Kidney epithelial cell (primary cell): ENCODE data around the gene UCN2. TPM values are rescaled to one million over a fixed set of nuclear protein-coding genes. Genes with fewer than 3 reads are reported as not detected.

Experiments used
- DNase-seq: peaks from one replicate; pipeline ENCODE4 v3.0.0-alpha.2; 2010; ENCODE audit warnings: low read depth
- H3K27me3 ChIP-seq: 2 replicates; pipeline ENCODE4 v1.6.0; 2011; ENCODE audit warnings: low read length; ENCODE audit not compliant: control insufficient read depth, insufficient read depth
- H3K36me3 ChIP-seq: 2 replicates; pipeline ENCODE4 v1.5.1; 2011; ENCODE audit warnings: low read length; ENCODE audit not compliant: control insufficient read depth, insufficient read depth
- H3K4me3 ChIP-seq: 2 replicates; pipeline ENCODE4 v1.5.1; 2011; ENCODE audit warnings: low read depth, mild to moderate bottlenecking, control low read depth, low read length
- total RNA-seq: library from RNA; depleted of rRNA; stranded (reverse); fragments of >200 nt; gene quantifications from 2 replicates; pipeline ENCODE4 v1.2.3, GENCODE V29; 2015
- TF ChIP-seq, protein P1 (sequence below): IDR thresholded peaks from 2 replicates; pipeline ENCODE4 v1.5.1; 2011; ENCODE audit warnings: mild to moderate bottlenecking, moderate library complexity, low read length, control low read depth, inconsistent platforms; ENCODE audit not compliant: insufficient read depth, poor library complexity, severe bottlenecking

UCN2 gene
- total RNA-seq, 1 donor from 2014 or later = 26.1 TPM

DNA sequence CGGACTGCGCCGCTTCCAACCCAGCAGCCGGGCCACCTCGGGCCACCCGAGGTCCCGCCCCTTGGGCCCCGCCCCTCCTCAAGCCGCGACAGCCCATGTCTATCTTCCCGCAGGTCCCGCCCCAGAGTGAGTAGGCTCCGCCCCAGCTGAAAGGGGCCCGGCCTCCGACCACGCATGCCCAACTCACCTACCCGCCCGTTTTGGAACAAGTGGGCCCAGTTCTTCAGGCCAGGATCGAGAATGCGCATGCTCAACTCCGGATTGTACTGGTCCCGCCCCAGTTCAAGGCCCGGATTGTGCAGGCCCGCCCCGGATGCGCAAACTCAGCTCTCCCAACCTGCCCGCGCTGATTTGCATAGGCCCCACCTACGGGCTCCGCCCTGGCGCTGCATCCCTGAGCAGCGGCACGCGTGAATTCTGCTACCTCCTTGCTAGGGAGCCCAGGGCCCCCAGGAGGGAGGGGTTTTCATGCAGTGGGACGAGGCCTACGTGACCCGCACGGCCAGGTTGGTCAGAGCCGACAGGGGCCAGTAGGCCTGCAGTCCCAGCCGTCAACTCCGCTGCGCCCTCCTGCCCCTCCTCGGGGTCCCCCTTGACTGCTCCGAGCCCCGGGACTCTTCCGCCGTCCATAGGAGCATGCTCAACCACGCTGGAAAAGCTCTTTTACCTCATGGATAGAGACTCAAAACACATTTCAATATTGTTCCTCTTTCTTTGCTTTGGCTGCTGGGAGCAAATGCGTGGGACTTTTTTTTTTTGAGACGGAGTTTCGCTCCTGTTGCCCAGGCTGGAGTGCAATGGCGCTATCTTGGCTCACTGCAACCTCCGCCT, 6.6 kb downstream of the UCN2 start, which contains the start of gene PFKFB4:
TSS of gene PFKFB4 (minus strand) at position 8 of the 831 bp plus-strand sequence. CDS start 26 bp downstream, outside the sequence.
- peak within 1 kb of the TSS; percentile 62 for H3K4me3 ChIP-seq
- peak; percentile 97 for DNase-seq
- H3K36me3 ChIP-seq = peaks cover 5% of the 10 kb centered on the region
- TF ChIP-seq, protein P1, sequence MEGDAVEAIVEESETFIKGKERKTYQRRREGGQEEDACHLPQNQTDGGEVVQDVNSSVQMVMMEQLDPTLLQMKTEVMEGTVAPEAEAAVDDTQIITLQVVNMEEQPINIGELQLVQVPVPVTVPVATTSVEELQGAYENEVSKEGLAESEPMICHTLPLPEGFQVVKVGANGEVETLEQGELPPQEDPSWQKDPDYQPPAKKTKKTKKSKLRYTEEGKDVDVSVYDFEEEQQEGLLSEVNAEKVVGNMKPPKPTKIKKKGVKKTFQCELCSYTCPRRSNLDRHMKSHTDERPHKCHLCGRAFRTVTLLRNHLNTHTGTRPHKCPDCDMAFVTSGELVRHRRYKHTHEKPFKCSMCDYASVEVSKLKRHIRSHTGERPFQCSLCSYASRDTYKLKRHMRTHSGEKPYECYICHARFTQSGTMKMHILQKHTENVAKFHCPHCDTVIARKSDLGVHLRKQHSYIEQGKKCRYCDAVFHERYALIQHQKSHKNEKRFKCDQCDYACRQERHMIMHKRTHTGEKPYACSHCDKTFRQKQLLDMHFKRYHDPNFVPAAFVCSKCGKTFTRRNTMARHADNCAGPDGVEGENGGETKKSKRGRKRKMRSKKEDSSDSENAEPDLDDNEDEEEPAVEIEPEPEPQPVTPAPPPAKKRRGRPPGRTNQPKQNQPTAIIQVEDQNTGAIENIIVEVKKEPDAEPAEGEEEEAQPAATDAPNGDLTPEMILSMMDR = no peak
- no peaks in the 10 kb centered on the region for H3K27me3 ChIP-seq

DNA sequence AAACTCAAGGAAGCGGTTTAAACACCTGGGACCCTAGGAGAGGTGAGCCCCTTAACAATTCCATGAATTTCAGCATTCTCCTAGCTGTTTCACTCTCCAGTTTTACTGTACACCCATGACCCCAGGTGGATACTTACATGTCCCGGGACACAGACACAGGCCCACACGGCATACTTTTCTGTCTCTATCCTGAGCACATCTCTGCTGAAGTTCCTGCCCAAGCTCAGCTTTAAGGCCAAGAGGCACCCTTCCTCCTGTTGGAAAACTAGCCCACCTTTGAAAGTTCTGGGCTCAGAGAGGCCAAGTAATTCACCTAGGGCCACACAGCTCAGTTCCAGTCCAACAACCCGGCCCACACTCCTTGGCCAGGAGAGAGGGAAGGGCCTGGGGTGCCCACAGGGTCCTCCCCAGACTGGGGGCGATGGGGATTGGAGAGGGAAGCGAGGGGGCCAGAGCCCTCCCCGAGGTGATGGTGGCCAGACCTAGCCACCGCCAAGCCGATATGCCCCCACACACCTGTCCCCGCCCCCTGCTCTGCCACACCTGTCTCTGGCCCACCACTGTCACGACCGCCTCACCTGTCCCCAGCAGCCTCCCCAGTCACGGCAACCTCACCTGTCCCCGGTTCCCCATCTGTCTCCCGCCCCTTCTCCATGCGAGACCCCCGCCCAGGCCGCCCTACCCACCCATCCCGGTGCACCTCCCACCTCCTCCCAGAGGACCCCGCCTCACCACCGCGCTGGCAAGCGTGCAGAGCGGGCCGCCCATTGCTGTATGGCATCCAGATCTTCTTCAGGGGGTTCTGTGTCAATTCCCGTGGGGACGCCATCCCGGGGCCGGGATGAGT, 7.4 kb downstream of the UCN2 start:
- no peak for DNase-seq
- TF ChIP-seq, protein P1 = no peak
- Histone ChIP-seq H3K4me3 (peak overlapping the region; percentile 62), H3K36me3 (peaks cover 4% of the 10 kb centered on the region), H3K27me3 (no peaks in the 10 kb centered on the region)

DNA sequence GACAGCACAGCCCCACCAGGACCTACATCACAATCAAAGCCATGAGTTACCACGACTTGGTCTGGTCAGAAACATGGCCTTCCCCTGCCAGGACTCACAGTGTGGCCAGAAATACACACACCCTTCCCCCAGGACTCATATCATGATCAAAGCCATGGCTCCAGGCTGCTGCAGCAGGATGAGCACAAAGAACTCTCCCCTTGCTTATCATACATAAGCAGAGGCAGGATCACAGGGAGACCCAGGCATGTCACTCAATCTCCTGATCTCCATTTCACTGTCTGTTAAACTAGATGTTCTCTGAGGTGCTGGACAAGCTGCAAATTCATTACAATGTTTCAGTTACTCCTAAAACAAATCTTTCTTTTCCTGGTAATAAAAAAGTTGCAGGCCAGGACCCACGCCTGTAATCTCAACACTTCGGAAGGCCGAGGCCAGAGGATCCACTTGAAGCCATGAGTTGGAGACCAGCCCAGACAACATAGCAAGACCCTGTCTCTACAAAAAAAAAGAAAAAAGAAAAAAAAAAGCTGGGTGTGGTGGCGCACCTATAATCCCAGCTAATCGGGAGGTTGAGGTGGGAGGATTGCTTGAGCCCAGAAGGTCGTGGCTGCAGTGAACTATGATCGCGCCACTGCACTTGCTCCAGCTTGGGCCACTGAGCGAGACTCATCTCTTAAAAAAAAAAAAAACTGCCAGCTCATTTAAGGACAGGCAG, 8.2 kb downstream of the UCN2 start:
- TF ChIP-seq, protein P1 = no peak
- Histone ChIP-seq H3K36me3 (peaks cover 4% of the 10 kb centered on the region), H3K27me3 (no peaks in the 10 kb centered on the region), H3K4me3 (no peak overlapping the region)
- DNase-seq = no peak

DNA sequence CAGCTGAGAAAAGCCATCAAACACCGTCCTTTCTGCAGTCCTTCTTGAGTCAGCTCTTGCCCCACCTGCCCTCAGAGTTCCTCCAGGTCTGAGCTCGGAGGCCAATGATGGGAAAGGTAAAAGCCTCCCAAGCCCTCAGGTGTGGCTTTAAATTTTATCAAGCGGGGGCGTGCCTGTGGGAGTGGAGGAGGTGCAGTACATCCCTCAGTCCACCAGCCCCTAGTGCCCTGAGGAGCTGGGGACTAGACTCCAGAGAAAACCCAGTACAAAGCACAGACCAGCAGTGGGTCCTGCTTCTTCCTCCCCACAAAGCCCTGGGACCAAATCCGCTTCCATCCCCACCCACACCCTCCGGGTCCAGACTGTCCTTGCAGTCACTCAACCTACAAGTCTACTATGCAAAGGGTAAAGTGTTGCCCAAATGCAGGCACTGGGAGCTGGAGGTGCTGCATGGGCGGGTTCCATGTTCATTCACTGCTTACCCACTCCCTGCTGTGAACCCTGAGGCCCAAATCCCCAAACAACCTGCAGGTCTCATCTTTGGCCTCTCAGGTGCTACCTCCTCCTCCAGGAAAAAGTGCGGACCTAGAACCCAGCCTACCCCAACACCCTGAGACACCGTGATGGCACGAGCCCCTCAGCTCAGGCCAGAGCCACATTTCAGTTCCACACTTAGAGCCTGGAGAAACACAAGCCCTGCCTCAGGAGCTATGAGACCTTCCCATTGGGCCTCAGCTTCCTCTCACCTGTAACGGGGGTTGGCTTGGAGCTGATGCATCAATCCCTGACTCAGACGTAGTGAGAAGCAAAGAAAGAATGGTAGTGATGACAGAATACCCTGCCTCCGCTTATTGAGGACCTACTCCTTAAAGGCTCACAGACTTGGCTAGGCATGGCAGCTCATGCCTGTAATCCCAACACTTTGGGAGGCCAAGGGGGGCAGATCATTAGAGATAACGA, 9.4 kb downstream of the UCN2 start:
- TF ChIP-seq, protein P1 = no peak
- DNase-seq = no peak
- no peak overlapping the region for H3K4me3 ChIP-seq
- H3K36me3 ChIP-seq = peaks cover 2% of the 10 kb centered on the region
- no peaks in the 10 kb centered on the region for H3K27me3 ChIP-seq

DNA sequence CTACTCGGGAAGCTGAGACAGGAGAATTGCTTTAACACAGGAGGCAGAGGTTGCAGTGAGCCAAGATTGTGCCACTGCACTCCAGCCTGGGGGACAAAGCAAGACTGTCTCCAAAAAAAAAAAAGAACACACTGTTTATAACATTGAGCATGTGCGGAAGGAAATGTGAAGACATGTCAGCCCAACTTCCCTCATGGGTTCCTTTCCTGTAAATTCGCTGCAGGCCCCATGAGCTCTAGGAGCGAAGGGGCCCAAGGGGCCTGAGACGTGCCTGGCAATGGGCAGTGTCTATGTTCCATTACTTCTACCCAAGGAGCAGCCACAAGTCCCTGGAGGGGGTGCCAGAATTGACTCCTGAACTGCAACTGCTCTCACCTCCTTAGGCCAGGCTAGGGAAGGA, 10.2 kb downstream of the UCN2 start:
- peaks cover 1% of the 10 kb centered on the region for H3K36me3 ChIP-seq
- H3K4me3 ChIP-seq = no peak overlapping the region
- no peaks in the 10 kb centered on the region for H3K27me3 ChIP-seq
- TF ChIP-seq, protein P1 = no peak
- no peak for DNase-seq
